ENCODE measurements around the gene PAX7. TPM values are rescaled to one million over a fixed set of nuclear protein-coding genes. Genes with fewer than 3 reads are reported as not detected.
"Not testable (repeated sequence)": the region's sequence is repeated elsewhere in the genome, so short reads cannot be mapped to it uniquely, and the experiment has no call there.

The PAX7 gene
- polyA plus RNA-seq, 1 donor, result not detected

DNA sequence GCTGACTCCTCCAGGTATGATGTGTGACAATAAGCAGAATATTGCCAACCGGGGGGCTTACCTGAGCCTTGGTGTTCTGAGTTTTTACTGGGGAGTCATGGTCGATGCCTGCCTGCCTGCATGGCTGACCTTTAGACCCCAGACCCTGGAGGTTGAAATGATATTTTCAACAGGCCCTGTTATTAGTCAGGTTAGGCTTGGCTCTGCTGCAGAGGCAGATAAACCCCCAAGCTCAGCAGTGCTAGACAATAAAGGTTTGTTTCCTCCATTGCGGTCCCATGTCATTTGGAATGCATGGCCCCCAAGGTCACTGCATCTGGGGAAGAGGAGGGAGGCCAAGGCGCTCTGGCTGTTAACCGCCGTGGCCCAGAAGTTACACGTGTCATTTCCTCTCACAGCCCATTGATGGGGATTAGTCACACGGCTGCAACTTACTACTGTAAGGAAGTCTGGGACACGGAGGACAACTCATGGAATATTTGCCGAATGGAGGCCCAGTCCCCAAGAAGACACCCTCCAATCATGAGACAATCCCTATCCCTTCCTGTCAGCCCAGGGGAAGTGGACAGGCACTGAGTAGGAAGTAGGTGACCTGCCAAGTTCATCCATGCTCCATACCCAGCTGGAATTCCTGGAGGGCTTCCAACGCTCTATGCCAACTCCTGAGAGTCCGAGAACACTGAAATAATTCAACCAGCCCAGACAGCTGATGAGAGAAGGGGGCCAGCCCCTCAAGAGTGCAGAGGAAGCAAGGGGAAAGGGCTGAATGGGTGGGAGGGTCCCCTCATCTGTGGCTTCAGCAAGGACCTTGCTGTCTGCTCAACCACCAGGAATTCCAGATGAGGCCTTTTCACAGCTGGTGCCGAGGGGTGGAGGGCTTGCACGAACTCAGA lies 131.5 kb downstream of the PAX7 start:
- no peak for DNase-seq

DNA sequence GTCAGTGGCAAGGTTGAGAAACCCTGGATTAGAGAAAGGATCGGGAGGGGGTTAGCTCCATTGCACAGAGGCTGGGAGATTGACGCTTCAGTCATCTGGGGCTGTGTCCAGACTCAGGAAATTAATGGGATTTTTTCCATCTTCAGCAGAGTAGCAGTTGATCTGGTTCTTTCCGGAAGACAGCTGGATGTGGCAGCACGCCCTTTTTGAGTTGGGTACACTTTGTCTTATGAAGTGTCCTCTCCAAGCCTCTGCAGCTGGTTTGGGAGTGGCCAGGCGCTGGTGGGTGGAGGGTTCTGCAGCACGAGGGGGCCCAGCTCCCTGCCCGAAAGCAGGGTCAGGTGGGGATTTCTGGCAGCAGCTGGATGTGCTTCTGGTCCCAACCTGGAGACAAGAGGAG lies 133.7 kb downstream of the PAX7 start:
- no peak for DNase-seq

DNA sequence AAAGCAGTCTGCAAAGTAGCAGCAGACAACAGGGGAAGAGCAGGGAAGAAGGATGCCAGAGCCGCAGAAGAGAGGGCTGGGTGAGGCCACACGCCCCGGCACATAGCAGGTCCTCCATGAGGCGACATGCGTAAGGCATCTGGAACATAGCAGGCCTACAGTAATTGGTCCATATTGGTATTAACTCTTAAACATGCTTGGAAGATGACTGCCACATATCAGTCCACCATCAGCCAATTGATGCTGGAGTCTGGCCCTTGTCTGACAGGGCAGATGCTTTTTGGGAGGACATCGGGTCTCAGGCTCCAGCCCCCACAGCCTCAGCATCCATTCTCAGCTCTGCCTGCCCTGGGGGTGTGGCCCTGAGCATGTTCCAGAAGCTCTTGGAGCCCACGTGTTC lies 135.1 kb downstream of the PAX7 start:
- DNase-seq, result no peak

DNA sequence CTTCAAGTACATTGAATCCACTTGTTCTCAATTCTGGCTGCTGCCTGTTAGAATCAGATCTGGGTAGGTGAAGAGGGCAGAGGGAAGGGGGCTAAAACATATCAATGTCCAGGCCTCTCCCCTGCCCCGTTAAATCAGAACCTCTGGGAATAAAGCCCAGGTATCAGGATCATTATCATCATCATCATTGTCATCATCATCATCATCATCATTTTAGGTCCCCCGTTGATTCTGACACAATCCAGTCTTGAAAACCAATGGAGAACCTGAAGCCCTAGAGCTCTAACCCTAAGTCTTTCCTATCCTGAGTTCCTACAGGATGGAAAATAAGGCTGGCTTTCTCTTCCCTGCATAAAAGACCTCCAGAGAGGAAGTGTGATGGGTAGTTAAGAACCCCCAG lies 135.7 kb downstream of the PAX7 start:
- DNase-seq, result no peak

- not testable (repeated sequence) for DNase-seq
Observed at GRCh38 chr1:18767576-18767975, 136.9 kb downstream of the PAX7 start.

- no peak for DNase-seq
Observed at GRCh38 chr1:18768086-18768485, 137.4 kb downstream of the PAX7 start.

GRCh38 chr1:18769140-18769539 lies 138.5 kb downstream of the PAX7 start:
- no peak for DNase-seq

- DNase-seq, result no peak
Observed at GRCh38 chr1:18770799-18771198, 140.2 kb downstream of the PAX7 start.

- no peak for DNase-seq
Observed at GRCh38 chr1:18773753-18774152, 143.1 kb downstream of the PAX7 start.

DNA sequence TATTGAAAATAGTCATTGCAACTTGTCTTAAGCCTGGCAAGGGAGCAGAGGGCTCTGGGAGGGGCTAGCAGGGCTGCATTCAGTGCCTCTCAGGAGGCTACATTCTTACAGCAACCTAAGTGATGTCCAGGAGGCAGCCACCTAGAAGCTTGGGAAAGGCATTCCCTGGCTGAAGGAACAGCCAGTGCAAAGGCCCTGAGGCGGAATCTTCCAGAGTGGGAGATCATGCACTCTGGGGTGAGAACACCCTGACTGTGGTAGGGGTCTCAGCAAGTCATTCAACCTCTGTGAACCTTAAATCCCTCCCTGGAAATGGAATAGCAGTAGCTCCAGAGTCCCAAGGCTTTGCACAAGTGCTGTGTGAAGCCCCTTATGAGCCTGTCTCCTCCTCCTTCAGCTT lies 144.7 kb downstream of the PAX7 start:
- no peak for DNase-seq

DNA sequence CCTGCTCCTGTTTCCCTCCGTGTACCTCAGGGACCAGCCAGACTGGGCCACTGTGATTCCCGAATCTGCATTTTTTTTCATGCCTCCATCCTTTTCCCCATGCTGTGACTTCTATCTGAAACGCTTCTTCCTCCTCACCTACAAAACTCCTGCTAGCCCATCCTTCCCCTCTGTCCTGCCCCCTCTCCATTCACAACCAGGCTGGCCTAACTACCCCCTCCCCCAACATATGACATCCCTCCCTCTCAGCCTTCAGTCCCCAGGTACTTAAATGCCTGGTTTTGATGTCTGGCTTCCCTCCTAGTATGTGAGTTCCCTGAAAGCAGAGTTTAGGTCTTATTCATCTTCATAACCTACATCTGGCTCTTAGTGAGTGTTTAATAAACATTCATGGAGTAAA lies 146.1 kb downstream of the PAX7 start:
- no peak for DNase-seq

GRCh38 chr1:18778437-18778836 lies 147.8 kb downstream of the PAX7 start:
- no peak for DNase-seq

- DNase-seq, result no peak
Observed at GRCh38 chr1:18781031-18781430, 150.4 kb downstream of the PAX7 start.

DNA sequence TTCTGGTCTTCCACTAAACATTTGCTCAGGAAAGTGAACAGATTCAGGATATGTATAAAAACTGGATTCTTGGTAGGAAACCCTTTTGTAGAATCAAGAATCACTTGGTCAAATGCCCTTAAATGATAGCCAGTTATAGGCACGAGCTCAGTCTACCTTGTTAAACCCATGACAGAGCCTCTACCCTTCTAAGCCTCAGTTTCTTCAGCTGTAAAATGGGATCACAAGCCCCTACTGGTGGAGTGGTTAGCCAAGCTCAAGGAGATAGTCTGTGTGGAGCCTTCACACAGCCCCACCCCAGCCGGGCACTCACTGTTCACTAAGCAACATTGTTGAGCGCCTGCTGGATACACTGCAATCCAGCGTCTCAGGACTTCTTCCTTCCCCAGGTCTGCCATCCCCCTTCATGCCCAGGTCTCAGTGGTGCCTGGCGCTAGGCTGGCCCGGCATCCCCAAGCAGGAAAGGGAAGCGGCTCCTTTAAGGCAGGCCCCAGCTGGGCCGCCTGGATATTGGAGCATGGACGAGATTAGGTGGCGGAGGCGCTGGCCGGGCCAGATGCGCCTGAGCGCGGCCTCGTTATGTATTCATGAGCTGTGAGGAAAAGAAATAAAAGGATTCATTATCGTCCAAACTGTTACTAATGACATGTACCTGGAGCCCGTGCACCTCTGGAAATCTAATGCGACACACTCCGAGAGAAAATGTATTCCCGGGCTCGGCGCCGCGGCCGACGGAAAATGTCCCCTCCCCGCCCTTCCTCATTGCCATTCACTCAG lies 153.2 kb downstream of the PAX7 start:
- DNase-seq, result no peak

DNA sequence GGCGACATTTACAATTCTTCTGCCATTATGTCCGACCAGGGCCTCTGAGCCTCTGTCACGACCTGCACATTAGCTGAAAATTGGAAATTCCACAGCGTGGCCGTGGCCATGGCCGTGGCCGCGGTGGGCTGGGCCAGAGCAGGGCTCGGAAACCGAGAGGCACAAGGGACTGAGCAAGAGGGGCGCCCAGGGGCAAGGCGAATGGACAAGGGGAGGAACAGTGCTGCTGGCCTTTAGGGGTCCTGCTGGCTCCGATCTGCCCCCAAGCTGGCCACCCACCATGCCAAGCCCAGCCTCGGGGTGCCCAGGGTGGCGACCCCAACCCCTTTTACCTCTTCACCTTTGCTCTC lies 153.8 kb downstream of the PAX7 start:
- DNase-seq, result no peak

DNA sequence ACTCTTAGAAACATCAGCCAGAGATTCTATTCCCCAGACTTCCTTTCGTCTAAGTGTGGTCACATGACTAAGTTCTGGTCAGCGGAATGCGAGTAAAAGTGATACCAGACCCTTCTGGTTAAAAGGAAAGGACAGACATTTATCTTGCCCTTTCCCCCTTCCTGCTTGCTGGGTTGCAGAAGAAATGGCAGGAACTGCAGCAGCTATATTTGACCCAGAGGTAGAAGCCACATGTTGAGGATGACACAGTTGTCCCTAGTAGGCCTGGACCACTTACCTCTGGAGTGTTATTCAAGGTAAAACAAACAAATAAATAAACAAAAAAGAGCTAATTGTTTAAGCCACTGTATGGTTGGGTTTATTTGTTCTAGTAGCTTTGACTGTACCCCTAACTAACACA lies 155.5 kb downstream of the PAX7 start:
- no peak for DNase-seq

GRCh38 chr1:18787825-18788385 lies 157.3 kb downstream of the PAX7 start:
- no peak for DNase-seq

DNA sequence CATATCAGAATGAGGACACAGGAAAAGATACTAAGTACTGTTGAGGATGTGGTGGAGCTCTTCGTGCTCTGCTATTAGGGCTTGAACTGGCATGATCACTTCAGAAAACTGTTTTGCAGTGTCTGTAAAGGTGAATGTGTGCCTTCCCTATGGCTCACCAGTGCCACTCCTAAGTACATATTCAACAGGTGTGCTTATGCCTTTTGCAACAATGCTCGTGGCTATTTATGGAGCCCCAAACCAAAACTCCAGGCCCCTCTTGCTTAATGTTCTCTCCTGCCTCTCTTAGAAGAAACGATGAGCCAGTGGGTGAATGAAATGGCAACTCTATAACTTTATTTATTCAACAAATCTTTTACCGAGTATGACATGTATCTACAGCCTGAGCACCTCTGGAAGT lies 158.6 kb downstream of the PAX7 start:
- no peak for DNase-seq

- no peak for DNase-seq
Observed at GRCh38 chr1:18792747-18793146, 162.1 kb downstream of the PAX7 start.

GRCh38 chr1:18793164-18793563 lies 162.5 kb downstream of the PAX7 start:
- no peak for DNase-seq

- DNase-seq, result no peak
Observed at GRCh38 chr1:18794051-18794450, 163.4 kb downstream of the PAX7 start.

GRCh38 chr1:18794561-18794960 lies 163.9 kb downstream of the PAX7 start:
- no peak for DNase-seq

DNA sequence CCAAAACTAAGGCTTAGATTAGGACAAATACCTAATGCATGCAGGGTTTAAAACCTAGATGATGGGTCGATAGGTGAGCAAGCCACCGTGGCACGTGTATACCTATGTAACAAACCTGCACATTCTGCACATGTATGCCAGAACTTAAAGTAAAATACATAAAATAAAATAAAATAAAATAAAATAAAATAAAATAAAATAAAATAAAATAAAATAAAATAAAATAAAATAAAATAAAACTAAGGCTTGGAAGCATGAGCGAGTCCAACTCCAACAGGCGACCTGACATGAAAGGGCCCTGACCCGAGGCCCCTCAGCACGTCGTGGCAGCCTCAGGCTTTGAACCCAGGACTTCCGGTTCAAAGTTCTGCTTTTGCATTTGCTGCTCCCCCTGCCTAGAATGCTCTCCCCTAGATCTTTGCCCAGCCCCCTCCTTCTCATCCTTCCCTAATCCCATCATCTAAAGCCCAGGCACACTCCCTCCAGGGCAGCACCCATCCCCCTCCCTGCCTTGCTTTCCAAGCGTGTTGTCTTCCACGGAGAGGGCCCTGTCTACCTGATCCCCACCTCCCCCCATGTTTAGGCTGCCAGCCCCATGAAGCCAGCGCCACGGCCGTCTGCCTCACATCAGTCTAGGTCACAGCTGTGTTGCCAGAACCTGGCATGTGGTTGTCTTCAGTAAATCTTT lies 164.5 kb downstream of the PAX7 start:
- DNase-seq, result no peak

Data from left kidney (tissue), 2 donors.